Erythroblast (primary cell): ENCODE measurements around the gene PDGFA.

Source experiments
- DNase-seq, 2 experiments: peaks; one replicate each; lab custom pipeline; 2025; lab: John Stamatoyannopoulos, UW
- GATA1 ChIP-seq: IDR thresholded peaks from 2 replicates; pipeline ENCODE4 v1.6.1; 2011; ENCODE audit warnings: low read depth, mild to moderate bottlenecking, control low read depth, low read length, moderate library complexity
- POLR2A ChIP-seq: IDR thresholded peaks from 2 replicates; pipeline ENCODE4 v1.6.1; 2011; ENCODE audit warnings: mild to moderate bottlenecking, low read length

PDGFA gene

GRCh38 chr7:501526-501925 lies 18.1 kb downstream of the PDGFA start:
- TF ChIP-seq GATA1 (no peak), POLR2A (no peak)
- DNase-seq = no peak

GRCh38 chr7:500521-501420 lies 18.9 kb downstream of the PDGFA start:
- DNase-seq = no peak
- TF ChIP-seq POLR2A (no peak), GATA1 (no peak)

GRCh38 chr7:499853-500485 lies 19.7 kb downstream of the PDGFA start:
- no peak for DNase-seq
- TF ChIP-seq GATA1 (no peak), POLR2A (no peak)

GRCh38 chr7:498678-499641 lies 20.7 kb downstream of the PDGFA start:
- DNase-seq = no peak
- TF ChIP-seq GATA1 = no peak
- no peak for TF ChIP-seq POLR2A

GRCh38 chr7:497946-498655 lies 21.5 kb downstream of the PDGFA start:
- no peak for TF ChIP-seq POLR2A
- no peak for TF ChIP-seq GATA1
- no peak for DNase-seq

GRCh38 chr7:497346-497745 lies 22.3 kb downstream of the PDGFA start:
- TF ChIP-seq GATA1 (no peak), POLR2A (no peak)
- no peak for DNase-seq

GRCh38 chr7:496528-497295 lies 22.9 kb downstream of the PDGFA start:
- TF ChIP-seq POLR2A = no peak
- no peak for TF ChIP-seq GATA1
- no peak for DNase-seq

- TF ChIP-seq POLR2A = no peak
- TF ChIP-seq GATA1 = no peak
- no peak for DNase-seq
Observed at GRCh38 chr7:495761-496321, 23.8 kb downstream of the PDGFA start.

- TF ChIP-seq GATA1 (no peak), POLR2A (no peak)
- DNase-seq = no peak
Observed at GRCh38 chr7:495326-495725, 24.3 kb downstream of the PDGFA start.

- DNase-seq = no peak
- TF ChIP-seq GATA1 = no peak
- TF ChIP-seq POLR2A = no peak
Observed at GRCh38 chr7:494906-495305, 24.7 kb downstream of the PDGFA start.

- no peak for DNase-seq
- TF ChIP-seq GATA1 (no peak), POLR2A (no peak)
Observed at GRCh38 chr7:494259-494687, 25.4 kb downstream of the PDGFA start.
